ENCODE measurements around the gene WHRN.

The WHRN gene

GRCh38 chr9:114403153-114403756 lies 102.0 kb downstream of the WHRN start:
- Histone ChIP-seq H3K4me3 (replicated peaks; ENCODE audit: insufficient read depth, low read length) (no peak overlapping the region), H3K27ac (replicated peaks) (no peak overlapping the region), H3K27me3 (ENCODE audit: insufficient read depth, poor library complexity, severe bottlenecking) (no peaks in the 10 kb centered on the region)
- no peak for DNase-seq (ENCODE audit: low read depth in 1 of 2, low spot score in 1 of 2)
- TF ChIP-seq GABPA (IDR thresholded peaks at IDR 0.05; ENCODE audit: low read depth) (no peak), POLR2AphosphoS5 (IDR thresholded peaks at IDR 0.05; ENCODE audit: low read depth) (no peak), CTCF (IDR thresholded peaks at IDR 0.05; ENCODE audit: insufficient read depth, low read length) (no peak), SPI1 (IDR thresholded peaks at IDR 0.05; ENCODE audit: borderline replicate concordance, low read depth) (no peak), REST (IDR thresholded peaks at IDR 0.05; ENCODE audit: insufficient replicate concordance, low read depth) (no peak)

- DNase-seq (ENCODE audit: low read depth in 1 of 2, low spot score in 1 of 2): no peak
- H3K27me3 ChIP-seq (ENCODE audit: insufficient read depth, poor library complexity, severe bottlenecking): no peaks in the 10 kb centered on the region
- no peak for TF ChIP-seq REST (IDR thresholded peaks at IDR 0.05; ENCODE audit: insufficient replicate concordance, low read depth)
- TF ChIP-seq POLR2AphosphoS5 (IDR thresholded peaks at IDR 0.05; ENCODE audit: low read depth): no peak
- no peak for TF ChIP-seq GABPA (IDR thresholded peaks at IDR 0.05; ENCODE audit: low read depth)
- no peak for TF ChIP-seq SPI1 (IDR thresholded peaks at IDR 0.05; ENCODE audit: borderline replicate concordance, low read depth)
- TF ChIP-seq CTCF (IDR thresholded peaks at IDR 0.05; ENCODE audit: insufficient read depth, low read length): no peak
- H3K4me3 ChIP-seq (replicated peaks; ENCODE audit: insufficient read depth, low read length): no peak overlapping the region
- no peak overlapping the region for H3K27ac ChIP-seq (replicated peaks)
These were observed 103.9 kb downstream of the WHRN start for GRCh38 chr9:114401344-114401743.

- TF ChIP-seq REST (IDR thresholded peaks at IDR 0.05; ENCODE audit: insufficient replicate concordance, low read depth) (no peak), CTCF (IDR thresholded peaks at IDR 0.05; ENCODE audit: insufficient read depth, low read length) (no peak), SPI1 (IDR thresholded peaks at IDR 0.05; ENCODE audit: borderline replicate concordance, low read depth) (no peak), GABPA (IDR thresholded peaks at IDR 0.05; ENCODE audit: low read depth) (no peak), POLR2AphosphoS5 (IDR thresholded peaks at IDR 0.05; ENCODE audit: low read depth) (no peak)
- Histone ChIP-seq H3K27me3 (ENCODE audit: insufficient read depth, poor library complexity, severe bottlenecking) (no peaks in the 10 kb centered on the region), H3K27ac (replicated peaks) (no peak overlapping the region), H3K4me3 (replicated peaks; ENCODE audit: insufficient read depth, low read length) (no peak overlapping the region)
- DNase-seq (ENCODE audit: low read depth in 1 of 2, low spot score in 1 of 2): no peak
These were observed 104.5 kb downstream of the WHRN start for GRCh38 chr9:114400772-114401171.
